Kidney (tissue), 14 donors: ENCODE measurements around the gene RNF149. TPM values are rescaled to one million over a fixed set of nuclear protein-coding genes. Genes with fewer than 3 reads are reported as not detected.

Source experiments
- DNase-seq, 5 donors: peaks; one replicate each; pipeline ENCODE4 v3.0.0-alpha.2; 2013 to 2020
- FAIRE-seq: peaks from 2 replicates; lab custom pipeline; 2012; peaks lifted over from hg19 to GRCh38; lab: Jason Lieb, UNC
- H3K27ac ChIP-seq, 2 donors: one replicate each; pipeline ENCODE4 v1.7.0; 2013; ENCODE audit warnings: low read depth in 2 of 2, low read length in 2 of 2, inconsistent platforms in 1 of 2
- H3K27me3 ChIP-seq: one replicate; pipeline ENCODE4 v1.7.1; 2013; ENCODE audit warnings: low read length, inconsistent platforms; ENCODE audit not compliant: control insufficient read depth, insufficient read depth
- H3K36me3 ChIP-seq, 3 donors: one replicate each; pipeline versions ENCODE4 v1.7.0 to v1.7.1; 2013; ENCODE audit warnings: low read length in 3 of 3, control low read depth in 1 of 3, inconsistent platforms in 1 of 3; ENCODE audit not compliant: insufficient read depth in 3 of 3, control insufficient read depth in 2 of 3
- H3K4me1 ChIP-seq, 3 donors: one replicate each; pipeline versions ENCODE4 v1.7.0 to v1.7.1; 2013; ENCODE audit warnings: low read length in 3 of 3, inconsistent platforms in 1 of 3, low read depth in 1 of 3; ENCODE audit not compliant: control insufficient read depth in 2 of 3, insufficient read depth in 2 of 3
- H3K4me3 ChIP-seq, 3 donors: one replicate each; pipeline versions ENCODE4 v1.7.0 to v1.8.1; 2013; ENCODE audit warnings: low read length in 3 of 3, control low read depth in 1 of 3, inconsistent platforms in 1 of 3
- H3K9ac ChIP-seq, 3 donors: one replicate each; pipeline versions ENCODE4 v1.7.0 to v1.7.1; 2013; ENCODE audit warnings: low read length in 3 of 3, control low read depth in 1 of 3, inconsistent platforms in 1 of 3
- H3K9me3 ChIP-seq, 3 donors: one replicate each; pipeline versions ENCODE4 v1.7.0 to v1.7.1; 2013; ENCODE audit warnings: low read length in 3 of 3, control low read depth in 1 of 3, inconsistent platforms in 1 of 3; ENCODE audit not compliant: control insufficient read depth in 2 of 3, insufficient read depth in 1 of 3
- CTCF ChIP-seq: IDR thresholded peaks from 3 replicates; pipeline ENCODE4 v1.5.1; 2012; ENCODE audit warnings: mild to moderate bottlenecking, moderate library complexity, borderline replicate concordance; ENCODE audit not compliant: insufficient read depth; ENCODE audit errors: extremely low read depth
- intact Hi-C: fragments of 100-400 bp; cut with DNase I; formaldehyde crosslinking; loops from one replicate; pipeline ENCODE4 v1.11.1; 2022
- polyA plus RNA-seq: library from polyadenylated mRNA; stranded (reverse); fragments of 350-450 nt; fragmentation: Illumina TruSeq; extraction: RNeasy Lipid Tissue Mini Kit (QIAGEN cat#74804); gene quantifications from one replicate; pipeline ENCODE4 v1.2.3, GENCODE V29; 2014; ENCODE audit warnings: low read depth, low replicate concordance; ENCODE audit not compliant: insufficient read depth
- total RNA-seq: library from RNA; stranded (reverse); fragmentation: NEBNext Ultra II Directional; extraction: Animal tissue kit (Norgen Biotek cat#: 25700); gene quantifications from one replicate; pipeline ENCODE4 v1.2.1, GENCODE V29; 2021
- donor health status: control.
- donor health status: control.
- donor health status: control.
- donor health status: control.
- donor health status: control.
- donor health status: DM: yes; HTN: yes; CAD: no.
- donor health status: Normal renal cell carcinoma (clear cell type).

Gene RNF149
- total and polyA plus RNA-seq, 2 donors from 2014 or later = 30.1 to 75.8 TPM

GRCh38 chr2:101293544-101293943 is 15.0 kb downstream of the RNF149 start:
- Histone ChIP-seq H3K27me3 (no peaks in the 10 kb centered on the region), H3K27ac (no peak overlapping the region), H3K9ac (no peak overlapping the region), H3K4me3 (no peak overlapping the region), H3K9me3 (no peaks in the 10 kb centered on the region), H3K4me1 (no peaks in the 10 kb centered on the region), H3K36me3 (peaks cover 0 to under 1% (median 0%) of the 10 kb centered on the region in 3 donors)
- DNase-seq = no peak
- TF ChIP-seq CTCF = no peak
- intact Hi-C loops = no loop called here
- FAIRE-seq = no peak

- H3K9ac ChIP-seq = no peak overlapping the region
- H3K27me3 ChIP-seq = no peaks in the 10 kb centered on the region
- H3K27ac ChIP-seq = no peak overlapping the region
- DNase-seq (no peak), FAIRE-seq (no peak)
- peaks cover under 1 to 2% (median 2%) of the 10 kb centered on the region in 3 donors for H3K36me3 ChIP-seq
- no peak overlapping the region for H3K4me3 ChIP-seq
- H3K4me1 ChIP-seq = no peaks in the 10 kb centered on the region
- no peaks in the 10 kb centered on the region for H3K9me3 ChIP-seq
- intact Hi-C loops = no loop called here
- TF ChIP-seq CTCF = no peak
Measured at GRCh38 chr2:101291973-101292372, 16.5 kb downstream of the RNF149 start.

- H3K9ac ChIP-seq = no peak overlapping the region
- no peaks in the 10 kb centered on the region for H3K27me3 ChIP-seq
- TF ChIP-seq CTCF = no peak
- FAIRE-seq (no peak), DNase-seq (no peak)
- no peaks in the 10 kb centered on the region for H3K9me3 ChIP-seq
- H3K4me1 ChIP-seq = no peaks in the 10 kb centered on the region
- H3K36me3 ChIP-seq = peaks cover 2 to 5% (median 5%) of the 10 kb centered on the region in 3 donors
- H3K27ac ChIP-seq = no peak overlapping the region
- intact Hi-C loops = no loop called here
- H3K4me3 ChIP-seq = no peak overlapping the region
Measured at GRCh38 chr2:101290711-101291110, 17.8 kb downstream of the RNF149 start.

GRCh38 chr2:101287303-101287702 is 21.2 kb downstream of the RNF149 start:
- Histone ChIP-seq H3K27ac (no peak overlapping the region), H3K9me3 (no peaks in the 10 kb centered on the region), H3K36me3 (peaks cover 5 to 20% (median 17%) of the 10 kb centered on the region in 3 donors), H3K4me1 (no peaks in the 10 kb centered on the region), H3K9ac (no peak overlapping the region), H3K4me3 (no peak overlapping the region), H3K27me3 (no peaks in the 10 kb centered on the region)
- intact Hi-C loops = no loop called here
- FAIRE-seq (no peak), DNase-seq (no peak)
- no peak for TF ChIP-seq CTCF
